GM18502 (cell line): ENCODE results near the gene ZNF664.
"Not testable (repeated sequence)": the region's sequence is repeated elsewhere in the genome, so short reads cannot be mapped to it uniquely, and the experiment has no call there.

ENCODE experiments used
- ATAC-seq: cut with Tn5 transposase; IDR thresholded peaks from one replicate; pipeline ENCODE4 v1.9.1; 2021; ENCODE audit warnings: mild to moderate bottlenecking; ENCODE audit not compliant: unreplicated experiment, poor library complexity

Gene ZNF664

GRCh38 chr12:123941000-123941399 lies 32.0 kb upstream of the ZNF664 start:
- ATAC-seq = no peak

- ATAC-seq = no peak
Measured at GRCh38 chr12:123941624-123942237, 31.3 kb upstream of the ZNF664 start.

GRCh38 chr12:123942238-123942653 lies 30.8 kb upstream of the ZNF664 start:
- no peak for ATAC-seq

DNA sequence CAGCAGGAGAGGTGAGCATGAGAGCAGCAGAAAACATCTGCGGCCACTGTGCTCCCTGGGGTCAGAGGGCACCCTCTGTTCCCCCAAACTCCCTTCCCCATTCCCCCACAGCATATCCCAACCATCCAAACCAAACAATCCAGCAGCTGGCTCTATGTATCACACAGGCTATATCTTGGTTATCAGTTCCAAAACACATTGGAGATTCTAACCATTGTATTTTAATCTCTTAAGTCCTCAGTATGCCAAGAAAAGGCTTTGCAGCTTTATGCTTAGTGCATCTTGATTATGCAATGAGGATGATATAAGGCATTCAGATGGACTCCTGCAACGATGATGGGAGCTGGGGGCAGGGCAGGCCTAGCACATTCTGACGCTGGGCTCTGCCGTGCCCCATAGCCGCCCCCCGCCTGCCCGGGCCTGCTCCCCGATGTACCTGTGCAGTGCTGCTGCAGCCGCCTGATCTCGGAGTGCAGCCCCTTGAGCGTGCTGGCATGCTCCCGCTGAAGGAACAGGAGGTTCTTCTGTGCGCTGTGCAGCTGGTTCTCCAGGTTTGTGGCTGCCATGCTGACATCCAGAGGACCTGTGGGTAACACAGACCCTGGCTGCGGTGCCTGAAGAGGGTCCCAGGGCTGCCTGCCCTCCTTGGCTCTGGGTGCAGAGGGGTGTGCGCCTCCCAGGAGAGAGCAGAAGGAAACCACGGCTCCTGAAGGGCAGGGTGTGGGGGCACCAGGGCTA lies 29.9 kb upstream of the ZNF664 start:
- ATAC-seq = no peak

DNA sequence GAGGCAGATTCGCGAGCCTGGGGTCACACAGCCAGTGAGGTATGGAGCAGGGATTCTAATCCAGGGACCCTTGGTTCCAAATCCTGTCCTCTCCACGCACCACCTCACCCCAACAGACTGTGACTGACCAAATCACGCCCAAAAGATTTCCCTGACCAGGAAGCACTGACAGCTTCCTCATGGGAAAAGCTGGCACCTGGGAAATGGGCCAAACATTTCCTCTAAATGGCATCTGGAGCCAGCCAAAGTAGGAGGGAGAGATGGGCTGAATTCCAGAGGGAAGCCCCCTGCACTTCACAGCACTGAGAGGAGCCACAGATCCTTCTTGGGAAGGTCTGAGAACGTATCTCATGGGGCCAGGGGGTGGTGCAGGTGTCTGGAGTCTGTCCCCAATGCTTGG lies 29.2 kb upstream of the ZNF664 start:
- ATAC-seq = no peak

DNA sequence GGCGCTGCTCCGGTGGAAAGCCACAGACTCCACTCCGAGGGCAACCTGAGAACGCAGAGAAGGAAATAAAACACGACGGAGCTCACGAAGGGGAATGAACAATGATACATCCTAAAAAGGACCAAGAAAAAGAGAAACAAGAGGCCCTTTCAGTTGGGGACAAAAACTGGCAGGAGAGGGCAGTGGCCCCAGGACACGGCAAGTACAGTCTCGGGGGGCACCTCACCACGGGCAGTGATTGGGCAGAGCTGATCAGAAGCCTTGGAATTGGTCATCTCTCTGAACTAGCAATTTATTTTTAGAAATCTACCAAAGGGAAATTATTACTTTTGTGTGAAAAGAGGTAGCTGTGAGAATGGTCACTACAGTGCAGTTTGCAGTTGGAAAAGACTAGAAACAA lies 28.3 kb upstream of the ZNF664 start:
- no peak for ATAC-seq

- ATAC-seq = no peak
Measured at GRCh38 chr12:123945287-123946151, 27.5 kb upstream of the ZNF664 start.

DNA sequence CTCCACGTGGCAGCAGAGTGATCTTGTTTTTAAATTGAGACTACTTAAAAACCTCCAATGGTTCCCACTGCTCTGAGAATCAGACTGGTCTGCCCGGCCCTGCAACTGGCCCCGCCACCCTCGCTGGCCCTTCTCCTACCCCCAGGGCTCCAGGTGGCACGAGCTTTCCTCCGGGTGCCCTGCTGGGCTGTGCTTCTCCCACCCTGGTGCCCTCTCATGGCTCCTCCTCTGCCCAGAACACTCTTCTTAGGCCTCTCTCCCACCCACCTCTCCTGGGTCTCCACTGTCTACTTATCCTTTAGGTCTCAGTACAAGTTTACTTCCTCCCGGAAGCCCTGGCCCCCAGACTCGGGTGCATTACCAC lies 26.9 kb upstream of the ZNF664 start:
- no peak for ATAC-seq

DNA sequence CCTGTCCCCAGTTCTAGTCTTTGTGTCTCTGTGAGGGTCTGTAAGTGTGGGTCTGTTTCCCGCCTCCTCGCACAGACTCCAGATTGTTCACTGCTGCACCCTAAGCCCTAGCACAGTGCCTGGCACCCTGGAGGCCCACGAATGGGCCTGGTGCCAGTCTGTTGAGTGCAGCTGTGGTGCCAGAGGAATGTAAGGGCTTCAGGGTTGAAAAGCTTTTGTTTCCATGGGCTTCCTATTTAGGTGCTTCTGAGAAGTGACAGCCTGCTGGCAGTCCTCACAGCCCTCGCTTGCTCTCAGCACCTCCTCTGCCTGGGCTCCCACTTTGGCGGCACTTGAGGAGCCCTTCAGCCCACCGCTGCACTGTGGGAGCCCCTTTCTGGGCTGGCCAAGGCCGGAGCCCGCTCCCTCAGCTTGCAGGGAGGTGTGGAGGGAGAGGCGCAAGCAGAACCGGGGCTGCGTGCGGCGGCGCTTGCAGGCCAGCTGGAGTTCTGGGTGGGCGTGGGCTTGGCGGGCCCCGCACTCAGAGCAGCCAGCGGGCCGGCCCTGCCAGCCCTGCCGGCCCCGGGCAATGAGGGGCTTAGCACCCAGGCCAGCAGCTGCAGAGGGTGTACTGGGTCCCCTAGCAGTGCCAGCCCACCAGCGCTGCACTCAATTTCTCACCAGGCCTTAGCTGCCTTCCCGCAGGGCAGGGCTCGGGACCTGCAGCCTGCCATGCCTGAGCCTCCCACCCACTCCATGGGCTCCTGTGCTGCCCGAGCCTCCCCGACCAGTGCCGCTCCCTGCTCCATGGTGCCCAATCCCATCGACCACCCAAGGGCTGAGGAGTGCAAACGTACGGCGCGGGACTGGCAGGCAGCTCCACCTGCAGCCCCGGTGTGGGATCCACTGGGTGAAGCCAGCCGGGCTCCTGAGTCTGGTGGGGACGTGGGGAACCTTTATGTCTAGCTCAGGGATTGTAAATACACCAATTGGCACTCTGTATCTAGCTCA lies 26.2 kb upstream of the ZNF664 start:
- not testable (repeated sequence) for ATAC-seq

DNA sequence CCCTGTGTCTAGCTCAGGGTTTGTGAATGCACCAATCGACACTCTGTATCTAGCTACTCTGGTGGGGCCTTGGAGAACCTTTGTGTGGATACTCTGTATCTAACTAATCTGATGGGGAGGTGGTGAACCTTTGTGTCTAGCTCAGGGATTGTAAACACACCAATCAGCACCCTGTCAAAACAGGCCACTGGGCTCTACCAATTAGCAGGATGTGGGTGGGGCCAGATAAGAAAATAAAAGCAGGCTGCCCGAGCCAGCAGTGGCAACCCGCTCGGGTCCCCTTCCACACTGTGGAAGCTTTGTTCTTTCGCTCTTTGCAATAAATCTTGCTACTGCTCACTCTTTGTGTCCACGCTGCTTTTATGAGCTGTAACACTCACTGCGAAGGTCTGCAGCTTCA lies 25.5 kb upstream of the ZNF664 start:
- not testable (repeated sequence) for ATAC-seq

DNA sequence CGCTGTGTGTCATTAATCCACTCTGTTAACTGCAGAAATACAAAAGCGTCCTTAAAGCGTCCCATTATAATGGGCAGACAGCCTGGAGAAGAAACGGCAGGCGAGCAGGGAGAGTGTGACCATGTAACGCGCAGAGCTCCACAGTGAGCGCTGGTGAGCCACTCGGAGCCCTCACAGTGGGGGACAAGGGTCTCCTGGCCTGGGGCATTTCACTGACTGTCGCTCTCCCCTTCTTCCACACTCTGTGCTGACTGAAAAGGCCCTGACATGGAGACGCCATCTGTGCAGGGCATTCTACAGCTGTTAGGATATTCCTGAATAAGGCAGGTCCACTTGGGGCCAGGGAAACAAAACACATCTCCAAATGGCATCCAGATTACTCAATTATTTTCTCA lies 24.6 kb upstream of the ZNF664 start:
- ATAC-seq = no peak

DNA sequence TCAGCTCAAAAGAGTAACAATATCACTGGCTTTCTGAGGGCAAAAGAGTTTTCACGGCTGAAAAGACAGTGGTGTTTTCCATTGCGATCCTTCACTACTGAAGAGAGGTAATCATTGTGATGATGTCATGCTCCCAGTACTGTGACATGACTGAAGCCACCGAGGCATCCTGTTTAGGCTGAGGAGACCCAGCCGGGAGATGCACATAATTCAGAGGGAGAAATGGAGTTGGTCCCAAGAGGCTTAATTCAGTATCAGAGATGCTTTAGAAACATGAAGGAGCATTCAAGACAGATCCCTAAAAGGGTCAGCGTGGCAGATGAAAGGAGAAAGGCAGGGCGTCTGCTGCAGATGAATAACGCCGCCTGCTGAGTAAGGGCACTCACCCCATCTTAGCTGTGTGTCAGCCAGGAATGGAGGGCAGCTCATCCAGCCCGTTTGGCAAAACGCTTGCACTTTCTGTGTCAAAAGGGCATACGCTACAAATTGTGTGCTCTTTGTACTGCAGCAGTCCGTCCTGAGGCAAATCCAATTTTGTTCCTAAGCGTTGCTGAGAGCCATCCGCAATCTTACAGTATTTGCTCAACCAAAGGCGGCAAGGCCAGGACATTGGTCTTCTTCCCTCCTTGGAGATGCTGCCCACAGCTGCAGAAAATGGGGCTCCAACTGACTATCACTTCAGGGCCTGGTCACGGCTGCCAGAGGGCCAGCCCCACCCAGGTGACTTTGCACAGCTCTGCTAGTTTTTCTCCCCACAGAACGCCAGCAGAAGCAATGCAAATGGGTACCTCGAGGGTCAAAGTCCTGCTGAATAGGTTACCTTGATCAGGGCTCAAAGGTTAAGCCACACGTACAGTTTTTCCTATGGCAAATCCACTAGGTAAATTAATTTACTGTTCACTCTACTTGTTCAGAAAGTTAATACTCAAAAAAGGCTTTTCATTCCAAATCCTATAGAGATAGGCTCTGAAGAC lies 23.9 kb upstream of the ZNF664 start:
- ATAC-seq = no peak

DNA sequence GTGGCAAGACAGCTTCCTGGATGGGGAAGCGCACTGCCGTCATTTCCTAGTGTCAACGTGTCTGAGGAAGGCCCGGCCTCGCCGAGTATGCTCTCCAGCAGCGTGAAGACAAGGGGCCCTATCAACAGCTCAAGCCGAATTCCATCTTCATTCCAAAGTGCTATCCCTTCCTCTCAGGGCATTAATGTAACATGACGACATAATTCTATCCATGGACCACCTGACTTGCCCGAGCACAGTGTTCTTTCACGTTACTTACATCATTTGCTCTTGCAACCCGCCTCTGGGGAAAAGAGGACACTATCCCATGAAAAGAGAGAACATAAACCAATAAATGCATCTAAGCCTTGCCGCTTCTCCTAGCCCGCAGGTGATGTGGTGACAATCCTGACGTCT lies 23.2 kb upstream of the ZNF664 start:
- ATAC-seq = no peak

GRCh38 chr12:123950476-123951349 lies 22.3 kb upstream of the ZNF664 start:
- no peak for ATAC-seq

DNA sequence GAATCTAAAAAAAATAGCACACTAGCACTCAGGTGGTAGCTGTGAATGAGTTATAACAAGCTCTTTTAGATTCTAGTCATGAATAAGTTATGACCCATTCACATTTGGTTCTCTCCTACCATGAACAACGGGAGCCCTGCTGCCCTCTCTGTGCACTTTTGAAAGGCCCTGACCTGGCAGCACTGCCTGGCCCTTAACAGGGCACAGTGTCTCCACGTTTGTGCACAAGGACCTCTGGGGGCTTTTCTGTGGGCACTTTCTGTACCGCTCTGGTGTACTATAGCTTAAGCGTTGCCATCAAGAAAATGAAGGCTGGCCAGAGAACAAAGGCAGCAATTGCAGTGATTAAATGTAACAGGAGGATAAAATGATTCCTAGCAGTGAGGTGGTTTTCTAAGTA lies 21.5 kb upstream of the ZNF664 start:
- ATAC-seq = no peak

- no peak for ATAC-seq
Measured at GRCh38 chr12:123952037-123952436, 21.0 kb upstream of the ZNF664 start.

GRCh38 chr12:123954647-123955350 lies 18.2 kb upstream of the ZNF664 start:
- no peak for ATAC-seq
